SK-N-SH treated with all-trans-retinoic acid at 6 μM for 48 hours (cell line): Measurements from ENCODE around the gene CCDC178.

Experiments used
- ATAC-seq: fragments of 200-7000 bp; cut with Tn5 transposase; 3 replicates; pipeline ENCODE4 v1.9.1; 2020; ENCODE audit warnings: mild to moderate bottlenecking, moderate library complexity
- ARNTL ChIP-seq: fragments of 450-650 bp; formaldehyde crosslinking; IDR thresholded peaks from 2 replicates; pipeline ENCODE4 v1.5.0; 2020; ENCODE audit warnings: low read depth, mild to moderate bottlenecking, moderate library complexity, borderline replicate concordance
- BACH2 ChIP-seq: fragments of 250-450 bp; sonication (Bioruptor Pico); IDR thresholded peaks from 2 replicates; pipeline ENCODE4 v1.9.0; 2021; ENCODE audit warnings: mild to moderate bottlenecking, borderline replicate concordance
- CREB5 ChIP-seq: fragments of 250-450 bp; sonication (Bioruptor Pico); IDR thresholded peaks from 2 replicates; pipeline ENCODE4 v1.5.1; 2020; ENCODE audit warnings: low read depth, mild to moderate bottlenecking, moderate library complexity
- CSDC2 ChIP-seq: fragments of 250-450 bp; sonication (Bioruptor Pico); IDR thresholded peaks from 2 replicates; pipeline ENCODE4 v1.5.0; 2020; ENCODE audit warnings: mild to moderate bottlenecking, moderate library complexity
- CSRNP3 ChIP-seq: fragments of 250-450 bp; sonication (Bioruptor Pico); IDR thresholded peaks from 2 replicates; pipeline ENCODE4 v1.5.1; 2021; ENCODE audit warnings: mild to moderate bottlenecking, moderate library complexity
- GLIS3 ChIP-seq: fragments of 250-450 bp; sonication (Bioruptor Pico); IDR thresholded peaks from 2 replicates; pipeline ENCODE4 v1.5.0; 2020; ENCODE audit warnings: mild to moderate bottlenecking, moderate library complexity
- ISL1 ChIP-seq: fragments of 250-450 bp; sonication (Bioruptor Pico); IDR thresholded peaks from 2 replicates; pipeline ENCODE4 v2.1.2; 2022; ENCODE audit warnings: mild to moderate bottlenecking, moderate library complexity
- OSR1 ChIP-seq: fragments of 250-450 bp; sonication (Bioruptor Pico); IDR thresholded peaks from 2 replicates; pipeline ENCODE4 v1.8.0; 2022; ENCODE audit warnings: moderate library complexity, mild to moderate bottlenecking, inconsistent platforms
- PATZ1 ChIP-seq: fragments of 250-450 bp; sonication (Bioruptor Pico); IDR thresholded peaks from 2 replicates; pipeline ENCODE4 v1.8.0; 2020; ENCODE audit warnings: mild to moderate bottlenecking, moderate library complexity, borderline replicate concordance
- POU6F1 ChIP-seq: fragments of 250-450 bp; sonication (Bioruptor Pico); IDR thresholded peaks from 2 replicates; pipeline ENCODE4 v1.8.0; 2021; ENCODE audit warnings: low read depth, mild to moderate bottlenecking, moderate library complexity, borderline replicate concordance
- PPARA ChIP-seq: fragments of 250-450 bp; sonication (Bioruptor Pico); IDR thresholded peaks from 2 replicates; pipeline ENCODE4 v1.5.0; 2020; ENCODE audit warnings: mild to moderate bottlenecking, borderline replicate concordance
- RARB ChIP-seq: fragments of 250-450 bp; sonication (Bioruptor Pico); IDR thresholded peaks from 2 replicates; pipeline ENCODE4 v1.8.0; 2021; ENCODE audit warnings: mild to moderate bottlenecking, moderate library complexity
- SNAI2 ChIP-seq: fragments of 250-450 bp; sonication (Bioruptor Pico); IDR thresholded peaks from 2 replicates; pipeline ENCODE4 v1.5.0; 2020; ENCODE audit warnings: mild to moderate bottlenecking, moderate library complexity
- TCF4 ChIP-seq: fragments of 250-450 bp; sonication (Bioruptor Pico); IDR thresholded peaks from 2 replicates; pipeline ENCODE4 v1.8.0; 2021; ENCODE audit warnings: mild to moderate bottlenecking, moderate library complexity, borderline replicate concordance
- TOX ChIP-seq: fragments of 250-450 bp; sonication (Bioruptor Pico); IDR thresholded peaks from 2 replicates; pipeline ENCODE4 v1.8.0; 2021; ENCODE audit warnings: mild to moderate bottlenecking, moderate library complexity, borderline replicate concordance
- ZC3H10 ChIP-seq: fragments of 250-450 bp; sonication (Bioruptor Pico); IDR thresholded peaks from 2 replicates; pipeline ENCODE4 v1.5.1; 2021; ENCODE audit warnings: mild to moderate bottlenecking, moderate library complexity
- ZFP3 ChIP-seq: fragments of 250-450 bp; sonication (Bioruptor Pico); IDR thresholded peaks from 2 replicates; pipeline ENCODE4 v1.5.0; 2020; ENCODE audit warnings: mild to moderate bottlenecking, moderate library complexity
- ZFP30 ChIP-seq: fragments of 450-650 bp; formaldehyde crosslinking; IDR thresholded peaks from 2 replicates; pipeline ENCODE4 v1.5.0; 2022; ENCODE audit warnings: mild to moderate bottlenecking, moderate library complexity
- ZNF565 ChIP-seq: fragments of 450-650 bp; formaldehyde crosslinking; conservative IDR thresholded peaks from 2 replicates; pipeline ENCODE4 v1.5.0; 2020; ENCODE audit warnings: low read depth, mild to moderate bottlenecking, moderate library complexity
- ZNF70 ChIP-seq: fragments of 450-650 bp; formaldehyde crosslinking; IDR thresholded peaks from 2 replicates; pipeline ENCODE4 v1.5.0; 2020; ENCODE audit warnings: mild to moderate bottlenecking, moderate library complexity
- TF ChIP-seq, protein P1 (sequence below): fragments of 250-450 bp; sonication (Bioruptor Pico); IDR thresholded peaks from 2 replicates; pipeline ENCODE4 v1.5.0; 2020; ENCODE audit warnings: mild to moderate bottlenecking, moderate library complexity

Gene CCDC178

DNA sequence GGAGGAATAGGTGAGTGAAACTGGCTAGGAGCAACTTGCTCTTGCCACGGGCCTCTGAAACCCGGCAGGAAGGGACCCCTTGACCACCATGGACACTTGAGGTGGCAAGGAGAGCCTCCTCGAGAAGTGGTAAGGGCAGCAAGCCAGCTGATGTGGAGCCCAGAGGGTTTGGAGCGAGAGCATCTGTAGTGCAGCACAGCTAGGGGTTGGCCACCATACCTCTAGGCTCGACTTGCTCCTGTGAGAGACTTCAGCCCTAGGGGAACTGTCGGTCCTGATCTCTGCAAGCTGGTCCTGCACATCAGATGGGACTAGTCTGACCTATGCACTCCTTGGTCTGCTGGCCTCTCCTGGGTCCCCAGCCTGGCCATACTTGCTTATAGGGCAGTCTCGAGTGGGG is 158.4 kb downstream of the CCDC178 start:
- TF ChIP-seq GLIS3 (CRISPR knock-in tag) (no peak), CSRNP3 (CRISPR knock-in tag) (no peak), ZNF70 (CRISPR knock-in tag) (no peak), ZFP3 (no peak), ARNTL (CRISPR knock-in tag) (no peak), BACH2 (CRISPR knock-in tag) (no peak), CSDC2 (CRISPR knock-in tag) (no peak), ZC3H10 (no peak), PPARA (CRISPR knock-in tag) (no peak), ZNF565 (CRISPR knock-in tag) (no peak), CREB5 (CRISPR knock-in tag) (no peak), RARB (CRISPR knock-in tag) (no peak), TCF4 (no peak), ZFP30 (CRISPR knock-in tag) (no peak), POU6F1 (no peak), SNAI2 (CRISPR knock-in tag) (no peak), TOX (CRISPR knock-in tag) (no peak), PATZ1 (CRISPR knock-in tag) (no peak)
- TF ChIP-seq, protein P1, sequence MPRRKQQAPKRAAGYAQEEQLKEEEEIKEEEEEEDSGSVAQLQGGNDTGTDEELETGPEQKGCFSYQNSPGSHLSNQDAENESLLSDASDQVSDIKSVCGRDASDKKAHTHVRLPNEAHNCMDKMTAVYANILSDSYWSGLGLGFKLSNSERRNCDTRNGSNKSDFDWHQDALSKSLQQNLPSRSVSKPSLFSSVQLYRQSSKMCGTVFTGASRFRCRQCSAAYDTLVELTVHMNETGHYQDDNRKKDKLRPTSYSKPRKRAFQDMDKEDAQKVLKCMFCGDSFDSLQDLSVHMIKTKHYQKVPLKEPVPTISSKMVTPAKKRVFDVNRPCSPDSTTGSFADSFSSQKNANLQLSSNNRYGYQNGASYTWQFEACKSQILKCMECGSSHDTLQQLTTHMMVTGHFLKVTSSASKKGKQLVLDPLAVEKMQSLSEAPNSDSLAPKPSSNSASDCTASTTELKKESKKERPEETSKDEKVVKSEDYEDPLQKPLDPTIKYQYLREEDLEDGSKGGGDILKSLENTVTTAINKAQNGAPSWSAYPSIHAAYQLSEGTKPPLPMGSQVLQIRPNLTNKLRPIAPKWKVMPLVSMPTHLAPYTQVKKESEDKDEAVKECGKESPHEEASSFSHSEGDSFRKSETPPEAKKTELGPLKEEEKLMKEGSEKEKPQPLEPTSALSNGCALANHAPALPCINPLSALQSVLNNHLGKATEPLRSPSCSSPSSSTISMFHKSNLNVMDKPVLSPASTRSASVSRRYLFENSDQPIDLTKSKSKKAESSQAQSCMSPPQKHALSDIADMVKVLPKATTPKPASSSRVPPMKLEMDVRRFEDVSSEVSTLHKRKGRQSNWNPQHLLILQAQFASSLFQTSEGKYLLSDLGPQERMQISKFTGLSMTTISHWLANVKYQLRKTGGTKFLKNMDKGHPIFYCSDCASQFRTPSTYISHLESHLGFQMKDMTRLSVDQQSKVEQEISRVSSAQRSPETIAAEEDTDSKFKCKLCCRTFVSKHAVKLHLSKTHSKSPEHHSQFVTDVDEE (CRISPR knock-in tag) = no peak
- no peak for ATAC-seq

DNA sequence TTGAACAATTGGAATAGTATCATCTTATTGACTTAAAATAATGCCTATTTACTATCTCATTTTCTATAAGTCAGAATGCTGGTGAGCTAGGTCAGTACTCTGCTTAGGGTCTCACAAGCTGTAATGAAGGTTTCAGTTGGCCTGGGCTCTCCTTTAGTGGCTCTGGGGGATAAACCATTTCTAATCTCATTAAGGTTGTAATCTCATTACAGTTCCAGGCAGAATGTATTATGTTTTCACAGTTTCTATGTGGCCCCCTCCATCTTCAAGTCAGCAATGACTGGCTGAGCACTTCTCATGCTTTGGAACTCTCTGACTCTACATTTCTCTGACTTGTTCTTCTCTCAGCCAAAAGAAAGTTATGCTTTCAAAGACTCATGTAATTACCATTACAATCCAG is 163.1 kb downstream of the CCDC178 start:
- no peak for ATAC-seq
- TF ChIP-seq PATZ1 (CRISPR knock-in tag) (no peak), ISL1 (CRISPR knock-in tag) (no peak), ZNF565 (CRISPR knock-in tag) (no peak)

DNA sequence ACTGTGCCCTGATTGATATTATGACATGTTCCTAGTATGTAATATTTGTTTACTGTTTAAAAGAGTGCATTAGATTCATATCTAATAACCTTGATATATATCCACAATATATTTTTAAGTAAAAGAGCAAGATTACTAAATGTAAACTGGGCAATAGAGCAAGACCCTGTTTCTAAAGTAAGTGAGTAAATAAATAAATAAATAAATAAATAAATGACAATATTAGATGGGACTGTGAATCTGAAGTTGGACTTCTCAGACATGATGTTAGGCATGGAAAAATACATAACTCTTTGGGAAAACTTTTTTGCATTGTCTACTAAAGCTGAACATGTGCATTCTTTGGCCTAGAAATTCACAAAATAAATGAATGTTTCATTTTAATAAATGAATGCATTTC is 164.7 kb downstream of the CCDC178 start:
- TF ChIP-seq SNAI2 (CRISPR knock-in tag) (no peak), OSR1 (CRISPR knock-in tag) (no peak), CSRNP3 (CRISPR knock-in tag) (no peak), ZNF565 (CRISPR knock-in tag) (no peak)
- TF ChIP-seq, protein P1 (CRISPR knock-in tag) = no peak
- no peak for ATAC-seq
